Measurements from ENCODE around the gene LRP1. TPM values are rescaled to one million over a fixed set of nuclear protein-coding genes. Genes with fewer than 3 reads are reported as not detected.

LRP1 gene
- total RNA-seq, 1 donor from 2014 or later = 708 TPM

DNA sequence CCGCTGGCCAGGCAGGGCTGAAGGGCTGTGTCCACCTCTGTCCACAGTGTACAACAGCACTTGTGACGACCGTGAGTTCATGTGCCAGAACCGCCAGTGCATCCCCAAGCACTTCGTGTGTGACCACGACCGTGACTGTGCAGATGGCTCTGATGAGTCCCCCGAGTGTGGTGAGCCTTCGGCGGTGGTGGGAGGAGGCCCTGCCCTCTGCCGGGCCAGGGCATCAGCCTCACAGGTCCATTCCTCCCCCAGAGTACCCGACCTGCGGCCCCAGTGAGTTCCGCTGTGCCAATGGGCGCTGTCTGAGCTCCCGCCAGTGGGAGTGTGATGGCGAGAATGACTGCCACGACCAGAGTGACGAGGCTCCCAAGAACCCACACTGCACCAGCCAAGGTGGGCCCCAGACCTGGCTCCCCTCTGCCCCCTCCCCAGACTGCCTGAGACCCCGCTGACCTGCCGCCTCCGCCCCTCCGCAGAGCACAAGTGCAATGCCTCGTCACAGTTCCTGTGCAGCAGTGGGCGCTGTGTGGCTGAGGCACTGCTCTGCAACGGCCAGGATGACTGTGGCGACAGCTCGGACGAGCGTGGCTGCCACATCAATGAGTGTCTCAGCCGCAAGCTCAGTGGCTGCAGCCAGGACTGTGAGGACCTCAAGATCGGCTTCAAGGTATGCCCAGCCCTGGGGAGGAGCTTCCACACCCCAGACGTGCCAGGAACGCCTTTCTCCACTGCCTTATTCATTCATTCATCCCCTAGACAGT is 67.5 kb downstream of the LRP1 start:
- Histone ChIP-seq H3K4me3 (no peak overlapping the region), H3K36me3 (peaks cover 100% of the 10 kb centered on the region in 2 donors), H3K27me3 (no peaks in the 10 kb centered on the region), H3K9me3 (no peaks in the 10 kb centered on the region), H3K27ac (no peak overlapping the region), H3K4me1 (no peaks in the 10 kb centered on the region)
- intact Hi-C loops (cut with DNase I) = no loop called here
- no peak for DNase-seq (ENCODE audit: low spot score in 2 of 2)
- TF ChIP-seq, protein P1, sequence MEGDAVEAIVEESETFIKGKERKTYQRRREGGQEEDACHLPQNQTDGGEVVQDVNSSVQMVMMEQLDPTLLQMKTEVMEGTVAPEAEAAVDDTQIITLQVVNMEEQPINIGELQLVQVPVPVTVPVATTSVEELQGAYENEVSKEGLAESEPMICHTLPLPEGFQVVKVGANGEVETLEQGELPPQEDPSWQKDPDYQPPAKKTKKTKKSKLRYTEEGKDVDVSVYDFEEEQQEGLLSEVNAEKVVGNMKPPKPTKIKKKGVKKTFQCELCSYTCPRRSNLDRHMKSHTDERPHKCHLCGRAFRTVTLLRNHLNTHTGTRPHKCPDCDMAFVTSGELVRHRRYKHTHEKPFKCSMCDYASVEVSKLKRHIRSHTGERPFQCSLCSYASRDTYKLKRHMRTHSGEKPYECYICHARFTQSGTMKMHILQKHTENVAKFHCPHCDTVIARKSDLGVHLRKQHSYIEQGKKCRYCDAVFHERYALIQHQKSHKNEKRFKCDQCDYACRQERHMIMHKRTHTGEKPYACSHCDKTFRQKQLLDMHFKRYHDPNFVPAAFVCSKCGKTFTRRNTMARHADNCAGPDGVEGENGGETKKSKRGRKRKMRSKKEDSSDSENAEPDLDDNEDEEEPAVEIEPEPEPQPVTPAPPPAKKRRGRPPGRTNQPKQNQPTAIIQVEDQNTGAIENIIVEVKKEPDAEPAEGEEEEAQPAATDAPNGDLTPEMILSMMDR (IDR thresholded peaks at IDR 0.05) = no peak

DNA sequence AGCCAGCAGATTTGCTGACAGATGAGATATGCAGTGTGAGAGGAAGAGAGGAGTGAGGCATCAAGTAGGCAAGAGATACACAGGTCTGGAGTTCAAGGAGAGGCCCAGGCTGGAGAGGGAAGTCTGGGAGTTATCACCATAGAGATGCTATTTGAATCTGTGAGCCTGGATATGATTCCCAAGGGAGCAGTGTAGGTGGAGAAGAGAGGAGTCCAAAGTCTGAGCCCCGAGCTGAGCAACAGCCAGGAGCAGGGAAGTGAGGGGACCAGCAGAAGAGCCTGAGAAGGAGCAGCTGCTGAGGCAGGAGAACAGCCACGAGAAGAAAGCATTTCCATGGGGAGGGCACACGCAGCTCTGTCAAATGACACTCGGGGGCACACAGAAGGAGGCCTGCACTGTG is 68.2 kb downstream of the LRP1 start:
- Histone ChIP-seq H3K4me1 (no peaks in the 10 kb centered on the region), H3K9me3 (no peaks in the 10 kb centered on the region), H3K36me3 (peaks cover 100% of the 10 kb centered on the region in 2 donors), H3K27ac (no peak overlapping the region), H3K4me3 (no peak overlapping the region), H3K27me3 (no peaks in the 10 kb centered on the region)
- no peak for DNase-seq (ENCODE audit: low spot score in 2 of 2)
- TF ChIP-seq, protein P1 (IDR thresholded peaks at IDR 0.05) = no peak
- intact Hi-C loops (cut with DNase I) = no loop called here

DNA sequence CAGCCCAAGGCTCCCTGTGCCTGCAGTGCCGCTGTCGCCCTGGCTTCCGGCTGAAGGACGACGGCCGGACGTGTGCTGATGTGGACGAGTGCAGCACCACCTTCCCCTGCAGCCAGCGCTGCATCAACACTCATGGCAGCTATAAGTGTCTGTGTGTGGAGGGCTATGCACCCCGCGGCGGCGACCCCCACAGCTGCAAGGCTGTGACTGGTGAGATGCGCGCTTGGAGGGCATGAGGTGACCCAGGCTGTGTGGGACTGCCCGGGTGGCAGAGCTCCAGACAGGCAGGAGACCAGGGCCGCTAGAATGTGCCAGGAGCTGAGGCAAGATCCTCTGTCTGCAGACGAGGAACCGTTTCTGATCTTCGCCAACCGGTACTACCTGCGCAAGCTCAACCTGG is 68.7 kb downstream of the LRP1 start:
- DNase-seq (ENCODE audit: low spot score in 2 of 2) = no peak
- intact Hi-C loops (cut with DNase I) = no loop called here
- TF ChIP-seq, protein P1 (IDR thresholded peaks at IDR 0.05) = no peak

DNA sequence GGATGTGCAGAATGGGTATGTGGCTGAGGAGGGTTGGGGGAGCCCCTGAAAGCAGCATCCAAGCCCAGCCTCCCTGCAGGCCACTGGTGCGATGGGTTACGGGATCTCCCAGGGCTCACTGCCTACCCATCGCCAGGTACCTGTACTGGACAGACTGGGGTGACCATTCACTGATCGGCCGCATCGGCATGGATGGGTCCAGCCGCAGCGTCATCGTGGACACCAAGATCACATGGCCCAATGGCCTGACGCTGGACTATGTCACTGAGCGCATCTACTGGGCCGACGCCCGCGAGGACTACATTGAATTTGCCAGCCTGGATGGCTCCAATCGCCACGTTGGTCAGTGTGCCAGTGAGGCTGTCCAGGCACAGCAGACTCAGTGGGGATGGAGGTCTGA is 70.0 kb downstream of the LRP1 start:
- intact Hi-C loops (cut with DNase I) = no loop called here
- TF ChIP-seq, protein P1 (IDR thresholded peaks at IDR 0.05) = no peak
- peaks cover 100% of the 10 kb centered on the region in 2 donors for H3K36me3 ChIP-seq
- H3K27me3 ChIP-seq = no peaks in the 10 kb centered on the region
- H3K9me3 ChIP-seq = no peaks in the 10 kb centered on the region
- H3K27ac ChIP-seq = no peak overlapping the region
- no peaks in the 10 kb centered on the region for H3K4me1 ChIP-seq
- H3K4me3 ChIP-seq = no peak overlapping the region
- no peak for DNase-seq (ENCODE audit: low spot score in 2 of 2)

More for the DNA sequence above, 68.7 kb downstream of the LRP1 start:
- no peak overlapping the region for H3K4me3 ChIP-seq
- H3K27ac ChIP-seq = no peak overlapping the region
- H3K4me1 ChIP-seq = no peaks in the 10 kb centered on the region
- H3K36me3 ChIP-seq = peaks cover 100% of the 10 kb centered on the region in 2 donors
- H3K9me3 ChIP-seq = no peaks in the 10 kb centered on the region
- H3K27me3 ChIP-seq = no peaks in the 10 kb centered on the region

DNA sequence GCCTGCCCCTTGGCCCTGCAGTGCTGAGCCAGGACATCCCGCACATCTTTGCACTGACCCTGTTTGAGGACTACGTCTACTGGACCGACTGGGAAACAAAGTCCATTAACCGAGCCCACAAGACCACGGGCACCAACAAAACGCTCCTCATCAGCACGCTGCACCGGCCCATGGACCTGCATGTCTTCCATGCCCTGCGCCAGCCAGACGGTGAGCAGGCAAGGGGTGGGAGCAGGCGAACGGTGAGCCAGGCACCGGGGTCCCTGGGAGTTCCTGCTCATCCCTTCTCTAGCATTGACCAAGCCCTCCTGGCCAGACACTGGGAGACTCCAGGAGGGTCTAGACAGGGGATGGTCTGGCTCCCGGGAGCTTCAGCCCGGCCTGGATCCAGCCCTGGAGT is 70.9 kb downstream of the LRP1 start:
- Histone ChIP-seq H3K36me3 (peaks cover 100% of the 10 kb centered on the region in 2 donors), H3K4me1 (no peaks in the 10 kb centered on the region), H3K9me3 (no peaks in the 10 kb centered on the region), H3K27ac (no peak overlapping the region), H3K27me3 (no peaks in the 10 kb centered on the region), H3K4me3 (no peak overlapping the region)
- no peak for DNase-seq (ENCODE audit: low spot score in 2 of 2)
- TF ChIP-seq, protein P1 (IDR thresholded peaks at IDR 0.05) = no peak
- intact Hi-C loops (cut with DNase I) = no loop called here
